ES-I3 (cell line): ENCODE measurements around the gene GALNT1.

Experiments used
- H3K36me3 ChIP-seq: 2 replicates; pipeline ENCODE4 v1.6.1; 2013; ENCODE audit warnings: mild to moderate bottlenecking, low read length, control low read depth, moderate library complexity; ENCODE audit not compliant: insufficient read depth
- H3K4me1 ChIP-seq: 2 replicates; pipeline ENCODE4 v1.6.1; 2013; ENCODE audit warnings: mild to moderate bottlenecking, control low read depth, low read length; ENCODE audit not compliant: insufficient read depth
- H3K9ac ChIP-seq: 2 replicates; pipeline ENCODE4 v1.6.1; 2013; ENCODE audit warnings: low read depth, mild to moderate bottlenecking, low read length, moderate library complexity
- H3K9me3 ChIP-seq: 2 replicates; pipeline ENCODE4 v1.6.1; 2013; ENCODE audit warnings: mild to moderate bottlenecking, low read length, moderate library complexity; ENCODE audit not compliant: control insufficient read depth, insufficient read depth

The GALNT1 gene

GRCh38 chr18:35617865-35618264, 36.3 kb downstream of the GALNT1 start:
- Histone ChIP-seq H3K4me1 (peaks cover 38% of the 10 kb centered on the region), H3K36me3 (no peaks in the 10 kb centered on the region), H3K9me3 (no peaks in the 10 kb centered on the region), H3K9ac (no peak overlapping the region)

- Histone ChIP-seq H3K9ac (no peak overlapping the region), H3K9me3 (no peaks in the 10 kb centered on the region), H3K4me1 (peaks cover 38% of the 10 kb centered on the region), H3K36me3 (no peaks in the 10 kb centered on the region)
Observed at GRCh38 chr18:35618289-35618688, 36.7 kb downstream of the GALNT1 start.

GRCh38 chr18:35618696-35619095, 37.2 kb downstream of the GALNT1 start:
- Histone ChIP-seq H3K4me1 (peaks cover 38% of the 10 kb centered on the region), H3K36me3 (no peaks in the 10 kb centered on the region), H3K9ac (no peak overlapping the region), H3K9me3 (no peaks in the 10 kb centered on the region)

GRCh38 chr18:35619464-35619863, 37.9 kb downstream of the GALNT1 start:
- Histone ChIP-seq H3K4me1 (peaks cover 38% of the 10 kb centered on the region), H3K9ac (no peak overlapping the region), H3K36me3 (no peaks in the 10 kb centered on the region), H3K9me3 (peaks cover 5% of the 10 kb centered on the region; the same call in 1 of the 2 replicates)

GRCh38 chr18:35619941-35620340, 38.4 kb downstream of the GALNT1 start:
- Histone ChIP-seq H3K4me1 (peaks cover 38% of the 10 kb centered on the region), H3K9ac (no peak overlapping the region), H3K9me3 (peaks cover 5% of the 10 kb centered on the region; the same call in 1 of the 2 replicates), H3K36me3 (no peaks in the 10 kb centered on the region)

GRCh38 chr18:35620765-35621164, 39.2 kb downstream of the GALNT1 start:
- Histone ChIP-seq H3K4me1 (peaks cover 35% of the 10 kb centered on the region), H3K9me3 (peaks cover 5% of the 10 kb centered on the region; the same call in 1 of the 2 replicates), H3K36me3 (no peaks in the 10 kb centered on the region), H3K9ac (no peak overlapping the region)

GRCh38 chr18:35623255-35623654, 41.7 kb downstream of the GALNT1 start:
- H3K9ac ChIP-seq: no peak overlapping the region
- H3K36me3 ChIP-seq: no peaks in the 10 kb centered on the region; the same call in 1 of the 2 replicates
- peaks cover 10% of the 10 kb centered on the region for H3K9me3 ChIP-seq
- peaks cover 13% of the 10 kb centered on the region; the same call in 1 of the 2 replicates for H3K4me1 ChIP-seq

- H3K9me3 ChIP-seq: peaks cover 10% of the 10 kb centered on the region
- no peak overlapping the region for H3K9ac ChIP-seq
- H3K4me1 ChIP-seq: peaks cover 4% of the 10 kb centered on the region; the same call in 1 of the 2 replicates
- no peaks in the 10 kb centered on the region; the same call in 1 of the 2 replicates for H3K36me3 ChIP-seq
Observed at GRCh38 chr18:35624146-35624545, 42.6 kb downstream of the GALNT1 start.

- Histone ChIP-seq H3K4me1 (no peaks in the 10 kb centered on the region), H3K9me3 (peaks cover 10% of the 10 kb centered on the region), H3K9ac (no peak overlapping the region), H3K36me3 (no peaks in the 10 kb centered on the region; the same call in 1 of the 2 replicates)
Observed at GRCh38 chr18:35625232-35625631, 43.7 kb downstream of the GALNT1 start.

- Histone ChIP-seq H3K36me3 (no peaks in the 10 kb centered on the region), H3K9ac (no peak overlapping the region), H3K9me3 (no peaks in the 10 kb centered on the region; the same call in 1 of the 2 replicates), H3K4me1 (no peaks in the 10 kb centered on the region)
Observed at GRCh38 chr18:35633761-35634160, 52.2 kb downstream of the GALNT1 start.

GRCh38 chr18:35634323-35634722, 52.8 kb downstream of the GALNT1 start:
- no peak overlapping the region for H3K9ac ChIP-seq
- H3K9me3 ChIP-seq: no peaks in the 10 kb centered on the region; the same call in 1 of the 2 replicates
- no peaks in the 10 kb centered on the region for H3K36me3 ChIP-seq
- H3K4me1 ChIP-seq: no peaks in the 10 kb centered on the region

- Histone ChIP-seq H3K36me3 (no peaks in the 10 kb centered on the region), H3K9ac (no peak overlapping the region), H3K9me3 (no peaks in the 10 kb centered on the region; the same call in 1 of the 2 replicates), H3K4me1 (no peaks in the 10 kb centered on the region)
Observed at GRCh38 chr18:35635170-35635569, 53.6 kb downstream of the GALNT1 start.

GRCh38 chr18:35637227-35637626, 55.7 kb downstream of the GALNT1 start:
- Histone ChIP-seq H3K9me3 (no peaks in the 10 kb centered on the region; the same call in 1 of the 2 replicates), H3K9ac (no peak overlapping the region), H3K4me1 (no peaks in the 10 kb centered on the region), H3K36me3 (no peaks in the 10 kb centered on the region)

- Histone ChIP-seq H3K36me3 (no peaks in the 10 kb centered on the region), H3K9me3 (no peaks in the 10 kb centered on the region; the same call in 1 of the 2 replicates), H3K9ac (no peak overlapping the region), H3K4me1 (no peaks in the 10 kb centered on the region)
Observed at GRCh38 chr18:35639296-35639695, 57.8 kb downstream of the GALNT1 start.

GRCh38 chr18:35641467-35641866, 59.9 kb downstream of the GALNT1 start:
- no peaks in the 10 kb centered on the region for H3K4me1 ChIP-seq
- H3K9ac ChIP-seq: no peak overlapping the region
- no peaks in the 10 kb centered on the region for H3K36me3 ChIP-seq
- H3K9me3 ChIP-seq: no peaks in the 10 kb centered on the region; the same call in 1 of the 2 replicates
